HG02759 (cell line): ENCODE data around the gene IFIT1B.
A peak's percentile ranks its signal among the peaks of the same experiment; 100 is the strongest.

Source experiments
- ATAC-seq: cut with Tn5 transposase; IDR thresholded peaks from one replicate; pipeline ENCODE4 v1.9.1; 2021; ENCODE audit warnings: mild to moderate bottlenecking, moderate library complexity; ENCODE audit not compliant: unreplicated experiment

The IFIT1B gene

DNA sequence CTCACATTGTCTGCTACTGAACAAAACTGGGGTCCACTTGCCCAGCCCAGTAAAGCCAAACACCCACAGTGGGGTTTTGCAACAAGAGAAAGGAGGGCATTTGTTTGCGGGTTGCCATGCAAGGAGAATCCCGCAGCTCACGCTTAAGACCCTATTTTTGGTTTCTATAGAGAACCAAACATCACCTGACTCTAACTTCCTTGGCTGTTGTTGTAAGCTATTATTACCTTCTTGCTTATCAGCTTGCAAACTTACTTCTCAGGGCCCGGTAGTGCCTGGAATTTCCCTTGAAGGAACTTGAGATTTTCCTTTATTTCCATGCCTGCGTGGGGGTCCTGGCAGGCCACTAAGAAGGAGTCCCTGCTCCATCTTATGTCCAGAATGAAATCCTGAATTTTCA lies 29.4 kb upstream of the IFIT1B start:
- no peak for ATAC-seq

DNA sequence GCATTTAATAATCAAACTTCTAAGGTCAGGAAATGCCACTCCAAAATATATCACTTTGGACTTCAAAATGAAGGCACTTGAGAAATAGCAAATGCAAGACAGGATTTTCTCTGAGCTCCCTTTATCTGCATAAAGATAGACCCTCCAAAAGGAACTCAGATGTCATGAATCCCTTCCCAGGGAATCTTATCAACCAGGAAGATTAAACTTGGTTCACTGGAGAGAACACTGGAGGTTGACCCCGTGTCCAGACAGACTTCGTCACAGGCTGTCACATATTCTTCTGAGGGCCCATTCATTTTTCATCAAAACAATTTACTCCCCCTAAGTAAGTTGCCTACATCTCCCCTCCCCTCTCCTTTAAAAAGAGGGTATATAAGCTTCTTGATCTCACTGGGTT lies 28.9 kb upstream of the IFIT1B start:
- no peak for ATAC-seq

DNA sequence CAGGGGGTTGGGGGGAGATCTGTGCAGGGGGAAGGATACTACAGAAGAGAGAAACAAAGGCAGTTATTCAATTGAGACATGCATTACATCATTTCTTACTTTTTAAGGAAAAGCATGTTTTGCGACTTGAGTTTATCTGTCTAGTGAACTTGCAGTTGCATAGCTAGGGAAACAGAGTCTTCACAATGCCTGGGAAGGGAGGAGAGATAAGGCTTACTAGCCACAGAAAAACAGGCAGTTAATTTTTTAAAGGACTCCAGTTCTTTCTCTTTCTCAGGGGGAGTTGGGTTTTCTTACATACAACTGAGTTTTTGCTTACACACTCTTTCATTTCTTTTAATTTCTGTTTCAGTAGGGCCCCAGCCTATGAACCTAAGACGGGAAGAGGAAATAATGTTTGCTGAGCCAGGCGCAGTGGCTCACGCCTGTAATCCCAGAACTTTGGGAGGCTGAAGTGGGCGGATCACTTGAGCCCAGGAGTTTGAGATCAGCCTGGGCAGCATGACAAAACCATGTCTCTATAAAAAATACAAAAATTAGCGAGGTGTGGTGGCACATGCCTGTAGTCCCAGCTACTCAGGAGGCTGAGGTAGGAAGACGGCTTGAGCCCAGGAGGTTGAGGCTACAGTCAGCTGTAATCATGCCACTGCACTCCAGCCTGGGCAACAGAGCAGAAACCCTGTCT lies 27.1 kb upstream of the IFIT1B start:
- peak; percentile 46 for ATAC-seq

DNA sequence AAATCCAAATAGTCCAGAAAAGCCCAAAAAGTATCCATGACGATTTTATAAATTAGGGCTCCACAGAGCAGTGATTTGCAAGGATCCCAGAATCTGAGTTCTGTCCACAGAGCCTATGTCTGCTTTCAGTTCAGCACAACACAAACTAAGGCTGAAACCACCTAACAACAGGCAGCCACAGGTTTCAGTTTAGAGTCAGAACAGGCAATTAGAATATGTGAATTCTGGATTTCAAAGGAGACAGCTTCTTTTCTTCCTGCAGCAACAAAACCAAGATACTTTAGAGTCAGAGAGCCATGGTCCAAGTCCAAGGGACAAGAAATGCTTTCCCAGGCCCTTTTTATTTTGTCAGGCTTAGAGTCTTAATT lies 26.5 kb upstream of the IFIT1B start:
- peak; percentile 80 for ATAC-seq

DNA sequence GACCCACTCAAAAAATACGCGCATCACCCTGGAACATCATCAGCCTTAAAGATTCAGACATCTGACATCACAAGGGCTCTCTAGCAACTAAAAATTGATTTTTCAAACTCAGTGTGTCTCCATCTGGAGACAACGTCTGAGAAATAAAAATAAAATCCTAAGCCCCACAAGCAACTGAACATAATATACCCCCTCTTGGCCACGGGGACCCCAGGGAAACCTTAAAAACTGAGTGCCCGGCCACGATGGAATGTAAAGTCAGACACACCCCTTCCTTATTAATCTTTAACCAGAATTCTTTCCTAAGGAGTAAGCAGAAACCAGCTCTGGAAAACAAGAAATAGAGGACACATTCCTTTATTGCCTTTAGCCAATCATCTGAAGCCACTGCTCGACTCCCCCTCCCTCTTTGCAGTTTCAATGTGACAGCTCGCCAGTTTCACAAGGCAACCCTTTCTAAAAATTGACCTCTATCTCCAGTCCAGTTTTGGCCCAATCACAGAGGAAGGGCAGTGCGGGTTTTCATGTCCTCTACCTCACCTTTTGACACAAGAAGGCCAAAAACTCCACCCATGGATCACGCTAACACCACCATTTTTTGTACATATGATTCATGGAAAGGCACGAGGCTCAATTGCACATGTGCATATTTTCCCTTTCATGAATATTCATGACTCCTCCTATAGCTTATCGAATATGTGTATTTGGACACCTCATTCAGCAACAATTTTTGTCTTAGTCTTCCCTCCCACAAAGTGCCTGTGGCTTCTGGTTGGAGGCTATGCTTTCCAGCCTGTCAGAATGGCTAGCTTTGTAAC lies 25.9 kb upstream of the IFIT1B start:
- peak; percentile 33 for ATAC-seq

DNA sequence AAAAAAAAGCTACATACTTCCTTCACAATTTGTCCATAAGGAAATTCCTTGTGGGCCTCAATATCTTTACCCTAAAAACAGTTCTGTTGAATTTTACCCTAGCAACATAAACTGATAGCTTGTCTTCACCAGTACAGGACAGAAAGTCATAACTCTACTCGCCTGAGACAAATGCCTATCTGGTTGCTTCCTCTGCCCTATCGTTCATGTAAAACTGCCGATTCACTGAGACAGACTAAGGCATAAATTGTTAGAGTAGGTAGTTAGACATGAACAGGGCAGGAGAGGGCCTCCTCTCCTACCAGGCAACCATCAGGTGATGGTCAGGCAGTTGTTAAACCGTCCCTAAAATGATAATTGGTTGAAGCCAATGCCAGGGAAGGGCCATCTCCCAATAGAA lies 25.1 kb upstream of the IFIT1B start:
- ATAC-seq: no peak

DNA sequence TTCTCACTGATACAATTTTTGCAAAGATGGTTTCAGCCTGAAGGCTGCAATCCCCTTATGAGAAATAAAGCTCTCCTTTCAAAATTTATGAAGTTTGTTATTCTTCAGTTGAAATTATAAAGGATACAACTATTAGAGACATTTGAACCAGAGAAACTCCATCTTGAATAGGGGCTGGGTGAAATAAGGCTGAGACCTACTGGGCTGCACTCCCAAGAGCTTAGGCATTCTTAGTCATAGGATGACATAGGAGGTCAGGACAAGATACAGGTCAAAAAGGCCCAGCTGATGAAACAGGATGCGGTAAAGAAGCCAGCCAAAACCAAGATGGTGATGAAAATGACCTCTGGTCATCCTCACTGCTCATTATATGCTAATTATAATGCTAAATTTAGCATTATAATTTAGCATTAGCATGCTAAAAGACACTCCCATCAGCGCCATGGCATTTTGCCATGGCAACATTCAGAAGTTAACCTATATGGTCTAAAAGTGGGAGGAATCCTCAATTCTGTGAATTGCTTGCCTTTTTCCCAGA lies 22.4 kb upstream of the IFIT1B start:
- ATAC-seq: no peak

DNA sequence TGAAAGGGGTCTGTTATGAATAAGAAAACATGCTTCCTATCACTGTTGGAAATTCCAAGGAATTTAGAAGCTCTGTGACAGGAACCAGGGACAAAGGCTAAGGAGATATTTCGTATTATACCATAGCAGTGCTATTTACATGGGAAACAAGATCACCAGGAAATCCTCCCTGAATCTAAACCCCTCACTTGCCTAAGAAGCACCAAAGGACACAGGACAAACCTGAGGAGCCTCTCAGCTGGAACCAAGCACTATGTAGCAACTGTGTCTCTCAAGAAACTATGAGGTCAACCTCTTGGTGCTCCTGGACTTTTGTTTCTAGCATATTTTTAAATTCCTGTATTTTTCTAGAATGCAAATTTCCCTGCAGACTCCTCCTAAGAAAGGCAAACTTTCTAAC lies 20.8 kb upstream of the IFIT1B start:
- ATAC-seq: no peak

DNA sequence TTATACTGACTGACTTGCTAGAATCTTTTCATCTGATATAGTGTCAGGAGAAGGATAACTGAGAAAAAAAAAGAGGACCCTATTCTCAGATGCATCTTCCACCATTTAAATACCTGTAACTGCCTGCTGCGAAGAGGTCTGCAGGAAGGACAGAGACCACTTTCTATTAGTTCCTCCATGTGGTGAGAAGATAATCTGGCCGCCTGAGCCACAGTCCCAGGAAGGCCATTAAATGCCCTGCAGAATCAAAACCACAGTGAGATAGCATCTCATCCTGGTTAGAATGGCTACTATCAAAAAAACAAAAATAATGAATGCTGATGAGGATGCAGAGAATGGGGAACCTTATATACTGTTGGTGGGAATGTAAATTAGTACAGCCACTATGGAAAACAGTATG lies 19.9 kb upstream of the IFIT1B start:
- no peak for ATAC-seq

DNA sequence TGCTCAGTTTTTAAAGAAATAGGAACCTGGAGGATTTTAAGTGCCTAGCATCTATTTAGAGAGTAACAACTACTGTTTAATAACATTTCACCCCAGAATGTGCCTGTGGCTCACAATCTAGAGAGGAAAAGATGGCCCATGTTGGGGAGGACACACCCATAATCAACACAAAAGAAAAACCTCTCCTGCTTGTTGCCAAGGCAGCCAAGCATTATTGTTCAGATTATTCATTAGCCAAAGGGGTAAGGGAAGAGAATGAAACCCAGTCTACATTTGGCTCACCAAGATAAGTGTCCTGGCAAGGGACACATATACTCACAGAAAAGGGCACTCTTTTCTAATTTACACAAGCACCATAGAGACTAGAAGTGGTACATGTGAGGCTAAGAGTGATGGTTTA lies 17.7 kb upstream of the IFIT1B start:
- no peak for ATAC-seq

DNA sequence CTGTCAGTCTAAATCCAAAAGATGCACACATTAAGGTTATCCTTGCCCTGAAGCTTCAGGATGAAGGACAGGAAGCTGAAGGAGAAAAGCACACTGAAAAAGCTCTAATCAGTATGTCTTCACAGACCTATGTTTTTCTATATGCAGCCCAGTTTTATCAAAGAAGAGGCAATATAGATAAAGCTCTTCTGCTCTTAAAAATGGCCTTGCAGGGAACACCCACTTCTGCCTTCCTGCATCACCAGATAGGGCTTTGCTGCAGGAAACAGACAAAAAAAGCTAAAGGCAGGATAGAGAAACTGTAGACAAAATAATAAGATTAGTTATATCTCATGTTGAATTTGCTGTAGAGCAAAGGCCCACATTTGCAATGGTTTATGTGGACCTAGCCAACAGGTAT lies 14.9 kb upstream of the IFIT1B start:
- ATAC-seq: no peak

DNA sequence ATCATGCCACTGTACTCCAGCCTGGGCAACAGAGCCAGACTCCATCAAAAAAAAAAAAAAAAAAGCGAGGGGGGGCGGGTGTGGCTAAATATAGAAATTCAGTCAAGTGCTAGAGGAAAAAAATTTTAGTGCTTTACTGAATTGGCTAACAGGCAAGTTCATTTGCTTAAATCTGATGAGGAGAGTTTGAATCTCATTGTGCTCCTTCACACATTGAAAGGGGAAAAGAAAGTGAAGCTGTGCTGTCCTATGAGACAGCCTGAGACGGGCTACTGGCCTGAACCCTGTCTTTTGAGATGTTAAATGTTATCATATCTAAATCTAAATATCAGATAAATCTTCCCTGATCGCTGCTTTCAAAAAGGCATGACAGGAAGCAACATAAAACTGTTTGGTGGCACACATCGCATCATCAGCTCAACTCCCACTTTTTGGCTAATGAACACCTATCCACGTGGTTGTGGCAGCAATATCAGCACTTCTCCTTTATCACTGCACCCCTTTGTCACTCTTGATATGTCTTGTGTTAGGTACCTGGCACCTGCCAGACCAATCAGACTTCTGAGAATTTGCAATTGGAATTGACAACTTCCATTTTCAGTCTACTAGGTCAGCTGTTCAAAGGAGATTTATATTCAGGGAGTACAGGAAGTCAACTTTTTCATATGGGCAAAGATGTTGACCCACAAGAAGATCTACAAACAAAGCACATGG lies 14.0 kb upstream of the IFIT1B start:
- ATAC-seq: no peak

DNA sequence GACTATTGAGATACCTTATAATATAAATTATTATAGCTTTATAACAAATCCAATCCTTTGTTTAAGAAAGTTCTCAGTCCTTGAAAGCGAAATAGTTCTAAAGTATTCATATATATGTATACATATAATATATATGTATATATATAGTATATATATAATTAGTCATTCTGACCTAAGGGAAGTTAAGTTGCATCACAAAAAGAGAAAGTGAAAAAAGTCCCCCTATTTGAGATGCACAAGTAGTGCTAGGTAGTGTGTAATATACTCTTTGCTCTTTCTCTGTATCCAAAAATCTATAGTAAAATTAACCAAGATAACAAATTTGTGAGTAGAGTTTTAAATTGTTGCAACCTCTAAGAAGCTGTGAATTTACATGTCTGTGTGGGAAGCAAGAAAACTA lies 13.3 kb upstream of the IFIT1B start:
- no peak for ATAC-seq

DNA sequence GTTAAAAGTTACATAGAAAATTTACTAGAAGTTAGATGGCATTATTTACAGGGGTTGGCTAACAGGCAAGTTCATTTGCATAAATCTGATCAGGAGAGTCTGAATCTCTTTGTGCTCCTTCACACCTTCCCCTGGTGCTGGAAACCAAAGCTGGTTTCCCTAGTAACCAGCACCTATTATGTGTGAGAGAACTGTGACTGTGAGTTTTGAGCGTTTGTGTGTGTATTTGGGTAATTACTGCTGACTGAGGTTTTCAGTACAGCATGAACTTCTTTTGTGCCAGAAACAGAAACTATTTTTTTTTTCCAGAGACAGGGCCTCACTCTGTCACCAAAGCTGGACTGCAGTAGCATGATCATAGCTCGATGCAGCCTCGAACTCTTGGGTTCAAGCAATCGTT lies 10.3 kb upstream of the IFIT1B start:
- ATAC-seq: peak; percentile 75

DNA sequence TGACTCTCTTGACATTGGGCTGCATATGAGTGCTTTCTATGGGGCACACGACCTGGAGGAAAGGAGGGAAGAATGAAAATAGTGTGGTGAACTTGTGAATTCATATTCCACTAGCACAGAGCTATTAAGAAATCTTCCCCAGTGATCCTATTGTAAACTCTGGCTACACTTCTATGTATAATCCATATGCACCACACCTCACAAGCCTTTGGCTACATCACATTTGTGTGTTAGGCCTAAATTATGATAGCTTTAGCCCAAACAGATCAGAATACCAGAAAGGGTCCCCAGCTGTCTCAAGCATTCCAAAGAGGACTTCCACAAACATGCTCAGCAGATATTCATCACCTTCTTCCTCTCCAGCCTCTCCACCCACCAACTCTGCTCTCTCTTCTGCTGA lies 9.7 kb upstream of the IFIT1B start:
- ATAC-seq: no peak

DNA sequence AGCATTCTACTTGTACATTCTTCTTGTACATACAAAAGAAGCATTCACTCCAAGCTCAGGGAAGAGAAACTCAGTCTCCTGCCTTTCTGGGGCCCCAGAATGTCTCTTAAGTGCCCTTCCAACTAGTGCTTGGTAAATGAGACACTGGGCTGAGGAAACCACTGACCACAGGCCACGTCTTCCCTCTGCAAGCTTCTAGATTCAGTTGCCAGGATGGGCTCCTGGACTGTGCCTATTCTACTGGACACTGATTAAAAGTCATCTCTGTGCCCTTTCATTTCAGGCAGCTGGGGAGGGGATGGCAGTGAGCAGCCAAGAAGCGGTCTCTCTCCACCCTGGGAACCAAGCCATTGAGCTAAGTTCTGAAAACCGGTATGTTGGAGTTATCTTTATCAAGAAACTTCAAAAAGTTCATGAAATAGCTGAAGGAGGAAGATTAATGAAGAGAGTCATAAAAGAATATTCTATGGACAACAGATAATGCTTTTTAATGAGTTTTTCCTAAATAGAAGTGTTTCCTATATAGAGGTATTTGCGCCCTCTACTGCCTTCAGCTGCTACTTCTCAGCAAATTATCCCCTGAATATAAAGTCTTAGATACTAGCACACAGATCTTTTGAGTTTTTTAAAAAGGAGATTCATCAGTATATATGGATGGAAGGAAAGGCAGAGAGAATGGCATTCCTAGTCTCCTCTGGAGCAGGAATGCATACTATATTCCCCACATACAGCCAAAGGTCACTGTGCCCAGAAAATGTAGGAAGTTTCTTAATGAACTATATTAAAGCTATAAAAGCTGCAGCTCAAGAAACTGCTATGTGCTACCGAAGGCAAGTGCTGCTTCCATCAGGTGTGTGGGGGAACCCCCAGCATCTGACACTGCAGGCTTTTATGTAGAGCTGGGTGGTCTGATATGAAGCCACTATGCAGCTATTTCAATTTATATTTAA lies 8.4 kb upstream of the IFIT1B start:
- ATAC-seq: no peak

DNA sequence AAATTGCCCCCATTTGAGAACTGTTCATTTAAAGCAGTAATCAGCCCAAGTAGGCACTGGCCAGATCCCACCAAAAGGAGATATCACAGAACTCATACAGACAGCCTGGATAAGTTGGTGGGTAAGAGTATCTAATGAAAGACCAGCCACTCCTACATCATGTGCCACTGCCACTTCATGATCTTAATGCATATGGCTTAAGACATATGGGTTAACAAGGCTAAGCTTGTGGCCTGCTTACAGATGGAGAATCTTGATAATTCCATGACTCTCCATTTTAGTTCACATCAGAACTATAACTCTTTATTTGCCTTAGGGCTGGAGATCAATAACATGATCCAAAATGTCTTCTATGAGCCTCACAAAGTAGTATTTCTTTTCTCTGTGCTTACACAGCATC lies 6.8 kb upstream of the IFIT1B start:
- ATAC-seq: no peak

DNA sequence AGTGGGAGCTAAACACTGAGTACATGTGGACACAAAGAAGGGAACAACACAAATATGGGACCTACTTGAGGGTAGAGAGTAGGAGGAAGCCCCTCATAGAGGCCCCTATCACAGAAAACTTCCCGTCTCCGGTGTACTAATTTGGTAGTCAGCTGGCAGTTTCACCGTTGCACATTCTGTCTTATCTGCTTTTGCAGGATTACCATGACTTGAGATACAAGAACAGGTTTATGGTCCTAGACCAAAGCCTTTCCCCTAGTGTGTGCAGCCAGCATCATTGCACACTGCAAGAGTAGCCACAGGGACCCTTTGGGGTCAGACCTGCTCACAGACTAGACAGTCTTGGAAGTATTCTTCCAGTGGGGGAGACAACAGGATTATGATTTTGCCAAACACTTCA lies 5.9 kb upstream of the IFIT1B start:
- ATAC-seq: no peak

DNA sequence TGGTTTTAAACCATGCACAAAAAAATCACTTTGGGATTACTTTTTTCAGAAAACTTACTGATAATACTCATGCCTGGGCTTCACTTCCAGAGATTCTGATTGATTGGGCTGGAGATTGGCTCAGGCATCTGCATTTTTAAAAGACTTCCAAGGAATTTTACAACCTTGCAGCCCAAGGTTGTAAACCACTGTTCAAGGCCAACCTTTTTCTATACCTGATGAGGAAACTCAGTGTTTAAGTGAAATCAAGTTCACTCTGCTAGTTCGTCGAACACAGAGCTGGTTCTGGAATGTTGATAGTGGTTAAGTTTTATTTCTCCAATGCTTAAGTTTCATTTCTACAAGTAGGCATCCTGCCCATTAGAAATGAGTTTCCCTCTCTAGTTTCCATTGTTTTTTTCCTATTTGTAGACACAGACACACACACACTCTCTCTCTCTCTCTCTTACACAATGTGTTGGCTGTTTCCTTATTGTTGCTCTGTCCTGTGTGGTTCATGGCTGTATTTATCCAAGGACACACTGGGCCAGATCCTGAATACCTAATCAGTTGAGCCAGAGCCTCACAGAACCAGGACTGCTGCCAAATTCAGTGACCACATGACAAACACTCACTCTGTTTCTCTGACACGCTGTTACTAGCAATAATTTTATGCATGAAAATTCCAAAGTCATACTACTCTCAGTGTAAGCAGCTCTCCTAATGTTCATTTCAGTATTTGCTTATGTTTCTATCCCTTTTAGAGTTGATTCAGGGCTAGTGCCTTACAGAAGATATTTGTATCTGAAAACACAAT lies 3.7 kb upstream of the IFIT1B start:
- no peak for ATAC-seq

DNA sequence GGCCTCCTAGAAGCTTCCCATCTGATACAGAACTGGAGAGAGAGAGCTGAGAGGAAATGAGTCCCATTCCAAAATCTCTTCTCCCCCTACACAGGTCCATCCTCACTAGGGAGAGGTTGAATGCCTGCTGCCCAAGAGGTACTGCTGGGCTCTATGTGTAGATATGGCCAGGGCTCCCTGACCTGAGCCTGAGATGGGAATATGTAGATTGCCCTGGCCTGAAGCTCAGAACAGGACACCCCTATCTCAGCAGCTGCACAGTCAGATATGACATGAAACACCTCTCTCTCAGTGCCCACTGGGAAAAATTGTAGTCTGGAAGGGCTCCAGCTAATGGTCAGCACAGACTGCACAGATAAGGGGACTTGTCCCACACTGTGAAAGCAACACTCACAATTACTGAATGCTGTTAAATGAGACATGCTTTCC lies 3.1 kb upstream of the IFIT1B start:
- ATAC-seq: no peak
